CD4-positive, alpha-beta memory T cell (primary cell): ENCODE data around the gene CLDN18. TPM values are rescaled to one million over a fixed set of nuclear protein-coding genes. Genes with fewer than 3 reads are reported as not detected.

Experiments
- CTCF ChIA-PET: fragments of 350-600 bp; sonication (Branson Sonifier 250); formaldehyde crosslinking; loops from one replicate; lab custom pipeline; 2021; ENCODE audit warnings: inconsistent platforms; ENCODE audit not compliant: partially characterized antibody; lab: Charles Lee
- POLR2A ChIA-PET: fragments of 350-600 bp; sonication (Branson Sonifier 250); formaldehyde crosslinking; loops from one replicate; lab custom pipeline; 2021; ENCODE audit not compliant: partially characterized antibody; lab: Charles Lee
- DNase-seq, 5 donors: peaks; one replicate each; pipeline versions ENCODE4 v3.0.0 to v3.0.0-alpha.2; 2020 to 2022; ENCODE audit warnings: mixed read lengths in 1 of 5
- H3K27ac ChIP-seq: one replicate; pipeline ENCODE4 v1.7.0; 2013; ENCODE audit warnings: low read depth, low read length
- H3K27me3 ChIP-seq: 2 replicates; pipeline ENCODE4 v1.7.0; 2013; ENCODE audit warnings: mild to moderate bottlenecking, low read length, moderate library complexity; ENCODE audit not compliant: insufficient read depth
- H3K36me3 ChIP-seq: 2 replicates; pipeline ENCODE4 v1.7.0; 2013; ENCODE audit warnings: mild to moderate bottlenecking, low read length, moderate library complexity; ENCODE audit not compliant: insufficient read depth
- H3K4me1 ChIP-seq: 2 replicates; pipeline ENCODE4 v1.7.0; 2013; ENCODE audit warnings: mild to moderate bottlenecking, low read length, moderate library complexity; ENCODE audit not compliant: insufficient read depth
- H3K4me3 ChIP-seq, 2 donors: one replicate each; pipeline ENCODE4 v1.7.0; 2013; ENCODE audit warnings: low read length in 2 of 2, mild to moderate bottlenecking in 1 of 2
- H3K9me3 ChIP-seq, 2 donors: one replicate each; pipeline ENCODE4 v1.7.0; 2013; ENCODE audit warnings: low read length in 2 of 2, control low read depth in 1 of 2; ENCODE audit not compliant: control insufficient read depth in 1 of 2
- H3K27ac Mint-ChIP-seq, 7 donors: one replicate each; pipeline ENCODE4 v1.8.0; 2020 to 2021; ENCODE audit warnings: mixed read lengths in 7 of 7, mild to moderate bottlenecking in 6 of 7, inconsistent platforms in 3 of 7, moderate library complexity in 3 of 7
- H3K27me3 Mint-ChIP-seq, 2 donors: one replicate each; pipeline ENCODE4 v1.8.0; 2020 to 2021; ENCODE audit warnings: mixed read lengths in 2 of 2
- H3K36me3 Mint-ChIP-seq, 2 donors: one replicate each; pipeline ENCODE4 v1.8.0; 2020 to 2021; ENCODE audit warnings: mixed read lengths in 2 of 2, inconsistent platforms in 1 of 2, mild to moderate bottlenecking in 1 of 2
- H3K4me1 Mint-ChIP-seq, 4 donors: one replicate each; pipeline ENCODE4 v1.8.0; 2020 to 2021; ENCODE audit warnings: mixed read lengths in 4 of 4, mild to moderate bottlenecking in 1 of 4
- H3K4me3 Mint-ChIP-seq, 8 donors: one replicate each; pipeline ENCODE4 v1.8.0; 2020 to 2021; ENCODE audit warnings: mixed read lengths in 8 of 8, mild to moderate bottlenecking in 7 of 8, moderate library complexity in 6 of 8, inconsistent platforms in 3 of 8
- H3K9me3 Mint-ChIP-seq, 8 donors: one replicate each; pipeline ENCODE4 v1.8.0; 2020 to 2021; ENCODE audit warnings: mixed read lengths in 8 of 8, mild to moderate bottlenecking in 5 of 8, inconsistent platforms in 3 of 8, moderate library complexity in 1 of 8
- intact Hi-C: fragments of 100-400 bp; cut with micrococcal nuclease; formaldehyde crosslinking; loops from one replicate; pipeline ENCODE4 v1.15.1; 2023
- polyA plus RNA-seq, 2 donors: library from polyadenylated mRNA; unstranded; fragments of 300-500 nt; fragmentation: Illumina TruSeq; gene quantifications; one replicate each; pipeline ENCODE4 v1.2.3, GENCODE V29; 2021
- total RNA-seq, 2 experiments: library from RNA; stranded (reverse); gene quantifications; one replicate each; pipeline ENCODE4 v1.2.3, GENCODE V29; 2021

The CLDN18 gene
- total and polyA plus RNA-seq, 4 experiments from 2014 or later: not detected

GRCh38 chr3:138062626-138063025 is 52.7 kb downstream of the CLDN18 start:
- H3K9me3 ChIP-seq: no peaks in the 10 kb centered on the region
- POLR2A ChIA-PET: no interaction called here

GRCh38 chr3:138063416-138063815 is 53.5 kb downstream of the CLDN18 start:
- Mint-ChIP-seq H3K27me3 (peaks cover 2 to 6% of the 10 kb centered on the region in 2 donors), H3K9me3 (no peaks in the 10 kb centered on the region), H3K4me1 (no peaks in the 10 kb centered on the region), H3K27ac (no peak overlapping the region), H3K36me3 (no peaks in the 10 kb centered on the region), H3K4me3 (no peak overlapping the region)
- Histone ChIP-seq H3K36me3 (no peaks in the 10 kb centered on the region), H3K27ac (no peak overlapping the region), H3K4me3 (no peak overlapping the region), H3K4me1 (no peaks in the 10 kb centered on the region), H3K9me3 (no peaks in the 10 kb centered on the region), H3K27me3 (no peaks in the 10 kb centered on the region)
- CTCF ChIA-PET: interaction anchor here (1.6 kb wide), 1 partner anchor 10 kb away, joined by 6 read pairs; no protein-coding TSS in a partner anchor
- intact Hi-C loops: no loop called here
- no peak for DNase-seq
- POLR2A ChIA-PET: no interaction called here

More at GRCh38 chr3:138062626-138063025, 52.7 kb downstream of the CLDN18 start:
- H3K27me3 Mint-ChIP-seq: peaks cover 2 to 4% of the 10 kb centered on the region in 2 donors
- no peaks in the 10 kb centered on the region for H3K4me1 Mint-ChIP-seq
- no peak for DNase-seq
- H3K4me3 ChIP-seq: no peak overlapping the region
- no peak overlapping the region for H3K27ac Mint-ChIP-seq
- H3K9me3 Mint-ChIP-seq: no peaks in the 10 kb centered on the region
- no peaks in the 10 kb centered on the region for H3K4me1 ChIP-seq
- H3K36me3 ChIP-seq: no peaks in the 10 kb centered on the region
- H3K27ac ChIP-seq: no peak overlapping the region
- CTCF ChIA-PET: interaction anchor here (1.6 kb wide), 1 partner anchor 11 kb away, joined by 6 read pairs; no protein-coding TSS in a partner anchor
- H3K27me3 ChIP-seq: no peaks in the 10 kb centered on the region
- no peaks in the 10 kb centered on the region for H3K36me3 Mint-ChIP-seq
- no peak overlapping the region for H3K4me3 Mint-ChIP-seq
- intact Hi-C loops: no loop called here

GRCh38 chr3:138065949-138066348 is 56.0 kb downstream of the CLDN18 start:
- intact Hi-C loops: loop anchor here (5.0 kb wide), 1 partner anchor 526 kb away; the partner anchor contains the start of gene CEP70
- no peak overlapping the region for H3K4me3 Mint-ChIP-seq
- no peaks in the 10 kb centered on the region for H3K36me3 Mint-ChIP-seq
- ChIA-PET CTCF (interaction anchor here (1.0 to 7.6 kb wide), 4 partner anchors 14 to 53 kb away, joined by 3 to 114 read pairs (median 4); partner anchors contain the start of gene DZIP1L), POLR2A (no interaction called here)
- no peak overlapping the region for H3K27ac Mint-ChIP-seq
- Histone ChIP-seq H3K36me3 (no peaks in the 10 kb centered on the region), H3K9me3 (no peaks in the 10 kb centered on the region), H3K27me3 (no peaks in the 10 kb centered on the region), H3K27ac (no peak overlapping the region), H3K4me3 (no peak overlapping the region), H3K4me1 (no peaks in the 10 kb centered on the region)
- no peak for DNase-seq
- no peaks in the 10 kb centered on the region for H3K4me1 Mint-ChIP-seq
- peaks cover 7 to 12% of the 10 kb centered on the region in 2 donors for H3K27me3 Mint-ChIP-seq
- no peaks in the 10 kb centered on the region for H3K9me3 Mint-ChIP-seq

DNA sequence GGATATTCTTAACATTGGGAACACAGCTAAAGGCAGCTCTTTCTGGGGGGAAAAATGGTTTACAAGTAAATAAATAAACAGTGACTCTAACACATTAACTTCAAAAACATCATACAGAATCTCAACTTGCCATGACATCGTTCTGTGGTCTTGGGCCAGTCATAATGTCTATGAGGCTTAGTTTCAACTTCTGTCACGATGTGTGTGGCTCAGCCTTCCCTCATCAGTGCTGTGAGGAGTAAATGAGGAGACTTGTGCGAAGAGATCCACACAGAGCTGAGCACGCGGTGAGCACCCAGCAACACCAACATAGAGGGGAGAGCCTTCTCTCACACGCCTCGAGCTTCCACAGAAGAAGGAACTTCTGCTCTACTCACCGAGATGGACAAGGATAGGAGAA is 56.4 kb downstream of the CLDN18 start:
- Histone ChIP-seq H3K27me3 (no peaks in the 10 kb centered on the region), H3K4me3 (no peak overlapping the region), H3K27ac (no peak overlapping the region), H3K4me1 (no peaks in the 10 kb centered on the region), H3K36me3 (no peaks in the 10 kb centered on the region), H3K9me3 (no peaks in the 10 kb centered on the region)
- POLR2A ChIA-PET: no interaction called here
- Mint-ChIP-seq H3K27me3 (peaks cover 7 to 12% of the 10 kb centered on the region in 2 donors), H3K4me3 (no peak overlapping the region), H3K4me1 (no peaks in the 10 kb centered on the region), H3K36me3 (no peaks in the 10 kb centered on the region), H3K9me3 (no peaks in the 10 kb centered on the region), H3K27ac (no peak overlapping the region)
- no peak for DNase-seq
- intact Hi-C loops: loop anchor here (5.0 kb wide), 1 partner anchor 526 kb away; the partner anchor contains the start of gene CEP70
- CTCF ChIA-PET: interaction anchor here (0.8 to 7.6 kb wide), 5 partner anchors 14 to 52 kb away, joined by 3 to 114 read pairs (median 4); partner anchors contain the start of gene DZIP1L

DNA sequence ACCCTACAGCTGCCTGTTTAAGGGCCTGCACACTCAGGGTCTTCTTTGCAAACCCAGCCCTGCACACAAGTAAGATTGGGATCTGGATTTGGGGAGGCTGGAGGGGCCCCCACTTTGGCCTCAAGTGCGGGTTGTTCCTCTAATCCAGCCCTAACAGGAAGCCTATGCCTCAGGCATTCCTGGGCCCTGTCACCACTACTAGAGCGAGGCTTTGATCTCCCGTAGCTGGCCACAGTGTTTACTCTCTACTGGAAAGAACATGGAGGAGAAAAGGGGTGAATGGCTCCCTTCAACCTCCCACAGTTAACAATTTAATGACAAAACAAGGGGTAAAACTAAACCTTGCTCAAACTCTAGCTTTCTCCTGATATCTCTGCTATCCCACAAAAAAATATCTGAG is 57.0 kb downstream of the CLDN18 start:
- POLR2A ChIA-PET: no interaction called here
- intact Hi-C loops: loop anchor here (5.0 kb wide), 1 partner anchor 525 kb away; the partner anchor contains the start of gene CEP70
- Histone ChIP-seq H3K27ac (no peak overlapping the region), H3K9me3 (no peaks in the 10 kb centered on the region), H3K27me3 (no peaks in the 10 kb centered on the region), H3K4me3 (no peak overlapping the region), H3K36me3 (no peaks in the 10 kb centered on the region), H3K4me1 (no peaks in the 10 kb centered on the region)
- Mint-ChIP-seq H3K4me3 (no peak overlapping the region), H3K9me3 (no peaks in the 10 kb centered on the region), H3K4me1 (no peaks in the 10 kb centered on the region), H3K36me3 (no peaks in the 10 kb centered on the region), H3K27ac (no peak overlapping the region), H3K27me3 (peaks cover 5 to 12% of the 10 kb centered on the region in 2 donors)
- no peak for DNase-seq
- CTCF ChIA-PET: interaction anchor here (0.8 to 7.6 kb wide), 4 partner anchors 15 to 52 kb away, joined by 3 to 114 read pairs (median 4); partner anchors contain the start of gene DZIP1L

DNA sequence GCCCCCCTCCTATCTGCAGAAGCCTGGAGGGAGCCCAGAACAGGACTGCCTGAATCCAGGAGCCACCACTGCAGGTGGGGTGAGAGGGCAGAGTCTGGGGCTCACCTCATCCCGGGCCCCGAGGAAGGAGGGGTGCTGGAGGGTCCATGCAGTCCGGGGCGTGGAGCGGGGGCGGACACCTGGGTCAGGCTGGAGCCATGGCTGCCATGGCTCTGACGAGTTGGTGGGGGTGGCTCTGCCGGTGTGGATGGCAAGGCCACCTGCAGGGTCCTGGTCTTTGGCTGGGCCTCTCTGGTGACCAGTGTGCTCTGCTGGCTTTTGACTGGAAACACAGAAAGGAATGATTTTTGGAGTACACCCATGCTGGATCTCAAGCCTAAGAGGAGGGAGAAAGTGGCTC is 58.1 kb downstream of the CLDN18 start:
- intact Hi-C loops: loop anchor here (2.0 to 5.0 kb wide), 2 partner anchors 524 to 855 kb away; partner anchors contain the start of gene CEP70
- H3K4me1 Mint-ChIP-seq: no peaks in the 10 kb centered on the region
- Histone ChIP-seq H3K4me3 (no peak overlapping the region), H3K36me3 (no peaks in the 10 kb centered on the region), H3K9me3 (no peaks in the 10 kb centered on the region), H3K27ac (no peak overlapping the region), H3K27me3 (no peaks in the 10 kb centered on the region), H3K4me1 (no peaks in the 10 kb centered on the region)
- POLR2A ChIA-PET: no interaction called here
- H3K9me3 Mint-ChIP-seq: no peaks in the 10 kb centered on the region
- CTCF ChIA-PET: interaction anchor here (1.0 to 7.6 kb wide), 3 partner anchors 13 to 855 kb away, joined by 3 to 114 read pairs (median 8); partner anchors contain the start of gene DZIP1L
- peaks cover 5 to 12% of the 10 kb centered on the region in 2 donors for H3K27me3 Mint-ChIP-seq
- H3K4me3 Mint-ChIP-seq: no peak overlapping the region
- no peak for DNase-seq
- H3K36me3 Mint-ChIP-seq: no peaks in the 10 kb centered on the region
- H3K27ac Mint-ChIP-seq: no peak overlapping the region

- ChIA-PET CTCF (interaction anchor here (0.8 to 7.6 kb wide), 13 partner anchors 8 to 855 kb away, joined by 3 to 114 read pairs (median 4); partner anchors contain the start of gene DZIP1L), POLR2A (no interaction called here)
- Mint-ChIP-seq H3K27ac (no peak overlapping the region), H3K4me3 (no peak overlapping the region), H3K27me3 (peaks cover 7 to 16% of the 10 kb centered on the region in 2 donors), H3K36me3 (no peaks in the 10 kb centered on the region), H3K4me1 (no peaks in the 10 kb centered on the region), H3K9me3 (no peaks in the 10 kb centered on the region)
- no peaks in the 10 kb centered on the region for H3K36me3 ChIP-seq
- no peaks in the 10 kb centered on the region for H3K9me3 ChIP-seq
- DNase-seq: peak; percentile 54 to 61 (median 59)
- no peaks in the 10 kb centered on the region for H3K4me1 ChIP-seq
- H3K4me3 ChIP-seq: no peak overlapping the region
- H3K27ac ChIP-seq: no peak overlapping the region
- intact Hi-C loops: loop anchor here (2.0 to 5.0 kb wide), 2 partner anchors 524 to 854 kb away; partner anchors contain the start of gene CEP70
- H3K27me3 ChIP-seq: no peaks in the 10 kb centered on the region
Measured at GRCh38 chr3:138068579-138069174, 58.7 kb downstream of the CLDN18 start.
